SK-N-SH (cell line): Measurements from ENCODE around the gene UBXN10. TPM values are rescaled to one million over a fixed set of nuclear protein-coding genes. Genes with fewer than 3 reads are reported as not detected.
"Not testable (repeated sequence)": the region's sequence is repeated elsewhere in the genome, so short reads cannot be mapped to it uniquely, and the experiment has no call there.

Experiments
- CTCF ChIA-PET: fragments of 300-600, 350-600 bp; formaldehyde crosslinking; extraction: SDS; loops from one replicate; lab custom pipeline; 2021; lab: Yijun Ruan, JAX
- POLR2A ChIA-PET: fragments of 350-600 bp; sonication (Branson Sonifier 250); formaldehyde crosslinking; extraction: SDS; loops from one replicate; lab custom pipeline; 2020; ENCODE audit warnings: antibody characterized with exemption, inconsistent platforms; lab: Yijun Ruan, JAX
- DNase-seq: peaks from one replicate; pipeline ENCODE4 v3.0.0; 2012
- H2AFZ ChIP-seq: fragments of 200-600 bp; sonication (generic); 2 replicates; pipeline ENCODE4 v1.8.1; 2016; ENCODE audit warnings: antibody characterized with exemption, mild to moderate bottlenecking, low read depth
- H3F3A ChIP-seq: fragments of 200-600 bp; sonication (generic); replicated peaks from 2 replicates; pipeline ENCODE3; 2016; ENCODE audit warnings: antibody characterized with exemption, mild to moderate bottlenecking; ENCODE audit not compliant: insufficient read depth
- H3K27ac ChIP-seq, 2 experiments: fragments of 200-500 bp in 1 of 2; fragments of 200-600 bp in 1 of 2; sonication (Bioruptor generic) in 1 of 2; sonication (generic), shearing (Covaris generic) in 1 of 2; 2 replicates each; pipeline versions ENCODE4 v1.5.1 to v1.6.1; 2014 to 2016; ENCODE audit warnings: low read depth in 2 of 2, inconsistent platforms in 1 of 2, low read length in 1 of 2, mild to moderate bottlenecking in 1 of 2, mixed read lengths in 1 of 2
- H3K27me3 ChIP-seq: fragments of 200-600 bp; sonication (generic), shearing (Covaris generic); 2 replicates; pipeline ENCODE4 v1.6.1; 2016; ENCODE audit warnings: mixed run types; ENCODE audit not compliant: insufficient read depth
- H3K36me3 ChIP-seq, 2 experiments: fragments of 200-500 bp in 1 of 2; fragments of 200-600 bp in 1 of 2; sonication (Bioruptor generic) in 1 of 2; sonication (generic) in 1 of 2; replicated peaks in 1 of 2; 2 replicates each; pipeline versions ENCODE3 to v1.5.1; 2014 to 2016; ENCODE audit warnings: low read length in 1 of 2, mild to moderate bottlenecking in 1 of 2; ENCODE audit not compliant: insufficient read depth in 2 of 2, control insufficient read depth in 1 of 2
- H3K4me1 ChIP-seq, 2 experiments: fragments of 200-500 bp in 1 of 2; fragments of 200-600 bp in 1 of 2; sonication (Bioruptor generic) in 1 of 2; sonication (generic), shearing (Covaris generic) in 1 of 2; 2 replicates each; pipeline versions ENCODE4 v1.5.1 to v1.6.1; 2014 to 2016; ENCODE audit warnings: low read depth in 1 of 2, low read length in 1 of 2, mixed run types in 1 of 2; ENCODE audit not compliant: insufficient read depth in 2 of 2, control insufficient read depth in 1 of 2
- H3K4me2 ChIP-seq: fragments of 200-600 bp; sonication (generic), shearing (Covaris generic); 2 replicates; pipeline ENCODE4 v1.6.1; 2017; ENCODE audit warnings: mixed run types
- H3K4me3 ChIP-seq, 2 experiments: fragments of 200-500 bp in 1 of 2; fragments of 200-600 bp in 1 of 2; sonication (Bioruptor generic) in 1 of 2; sonication (generic), shearing (Covaris generic) in 1 of 2; 2 replicates each; pipeline versions ENCODE4 v1.5.1 to v1.8.1; 2014 to 2016; ENCODE audit warnings: low read depth in 2 of 2, inconsistent platforms in 1 of 2, low read length in 1 of 2, mild to moderate bottlenecking in 1 of 2, mixed read lengths in 1 of 2, moderate library complexity in 1 of 2
- H3K79me2 ChIP-seq: fragments of 200-600 bp; sonication (generic); 2 replicates; pipeline ENCODE4 v1.8.1; 2017; ENCODE audit warnings: mild to moderate bottlenecking; ENCODE audit not compliant: insufficient read depth
- H3K9ac ChIP-seq: fragments of 200-600 bp; sonication (generic); 2 replicates; pipeline ENCODE4 v1.6.1; 2017; ENCODE audit warnings: mixed run types
- H3K9me2 ChIP-seq: fragments of 200-600 bp; sonication (generic); 2 replicates; pipeline ENCODE4 v1.6.1; 2017; ENCODE audit warnings: mixed run types
- H3K9me3 ChIP-seq: fragments of 200-600 bp; sonication (generic); 2 replicates; pipeline ENCODE4 v1.6.1; 2017; ENCODE audit warnings: mixed run types, mild to moderate bottlenecking, moderate library complexity
- H4K20me1 ChIP-seq: fragments of 200-600 bp; sonication (generic); 2 replicates; pipeline ENCODE4 v1.6.1; 2017; ENCODE audit warnings: mild to moderate bottlenecking, mixed run types; ENCODE audit not compliant: insufficient read depth
- EP300 ChIP-seq, 2 experiments: IDR thresholded peaks; 2 replicates each; pipeline versions ENCODE4 v1.4.0 to v1.6.1; 2012; ENCODE audit warnings: borderline replicate concordance in 1 of 2, low read depth in 1 of 2, low read length in 1 of 2
- JUND ChIP-seq: IDR thresholded peaks from 2 replicates; pipeline ENCODE4 v1.4.0; 2012
- MEF2A ChIP-seq: IDR thresholded peaks from 2 replicates; pipeline ENCODE4 v1.4.0; 2012; ENCODE audit warnings: low read depth, borderline replicate concordance
- NFIC ChIP-seq: IDR thresholded peaks from 2 replicates; pipeline ENCODE4 v1.4.0; 2012; ENCODE audit warnings: borderline replicate concordance
- RAD21 ChIP-seq: IDR thresholded peaks from 2 replicates; pipeline ENCODE4 v1.6.1; 2012; ENCODE audit warnings: mild to moderate bottlenecking, low read length
- RXRA ChIP-seq: IDR thresholded peaks from 2 replicates; pipeline ENCODE4 v1.4.0; 2012; ENCODE audit warnings: low read depth, mild to moderate bottlenecking, borderline replicate concordance
- SMC3 ChIP-seq: IDR thresholded peaks from 2 replicates; pipeline ENCODE4 v1.6.1; 2012; ENCODE audit warnings: low read depth, low read length, improper control_type of control experiment
- TCF12 ChIP-seq: IDR thresholded peaks from 2 replicates; pipeline ENCODE4 v1.4.0; 2012
- TEAD4 ChIP-seq: IDR thresholded peaks from 2 replicates; pipeline ENCODE4 v1.4.0; 2012; ENCODE audit warnings: mild to moderate bottlenecking, borderline replicate concordance; ENCODE audit not compliant: insufficient read depth
- WGBS: methylation state at CpG from one replicate; pipeline ENCODE4 v1.1.6; 2017; ENCODE audit warnings: low lambda C conversion rate; 5-methylcytosine and 5-hydroxymethylcytosine counted together
- polyA plus RNA-seq, 3 experiments: library from polyadenylated mRNA; depleted of rRNA; stranded (reverse); fragments of >200 nt; gene quantifications; 2 replicates each; pipeline ENCODE4 v1.2.3, GENCODE V29; 2012
- TF ChIP-seq, protein P1 (sequence below): IDR thresholded peaks from 2 replicates; pipeline ENCODE4 v1.4.0; 2012; ENCODE audit warnings: low read depth, borderline replicate concordance
- TF ChIP-seq, protein P2 (sequence below): fragments of 150-350 bp; IDR thresholded peaks from 2 replicates; pipeline ENCODE4 v1.6.1; 2017; ENCODE audit warnings: antibody characterized with exemption, low read length, low read depth, borderline replicate concordance

UBXN10 gene
- polyA plus RNA-seq, 1 of the 3 experiments (the other 2 are of a cell fraction) = not detected

- ChIA-PET POLR2A (no interaction called here), CTCF (interaction anchor here (0.7 to 16.2 kb wide), 12 partner anchors 12 to 273 kb away, joined by 3 to 286 read pairs (median 4); partner anchors contain the start of gene CAMK2N1)
- H3K9me2 ChIP-seq = no peaks in the 10 kb centered on the region
- WGBS = 0% methylated on average over 1 of the region's 1 CpG
- peaks cover 0 to 11% of the 10 kb centered on the region in 2 experiments; a peak in 1 of 4 replicates for H3K4me1 ChIP-seq
- H4K20me1 ChIP-seq = no peaks in the 10 kb centered on the region
- no peak overlapping the region for H2AFZ ChIP-seq
- peaks cover 27% of the 10 kb centered on the region for H3K27me3 ChIP-seq
- no peak overlapping the region for H3K9ac ChIP-seq
- H3K79me2 ChIP-seq = no peaks in the 10 kb centered on the region
- no peak overlapping the region for H3K27ac ChIP-seq
- H3K9me3 ChIP-seq = no peaks in the 10 kb centered on the region
- no peak overlapping the region for H3K4me3 ChIP-seq
- DNase-seq = peak; percentile 39
- H3K4me2 ChIP-seq = no peak overlapping the region
- TF ChIP-seq TCF12 (no peak), RXRA (no peak), RAD21 (peak; percentile 62), NFIC (no peak), JUND (no peak), MEF2A (no peak), EP300 (IDR thresholded peaks at IDR 0.05; ENCODE audit: borderline replicate concordance in 1 of 2, low read depth in 1 of 2, low read length in 1 of 2) (no peak), TEAD4 (no peak), SMC3 (peak; percentile 24; the same call in 1 of the 2 replicates)
- TF ChIP-seq, protein P1, sequence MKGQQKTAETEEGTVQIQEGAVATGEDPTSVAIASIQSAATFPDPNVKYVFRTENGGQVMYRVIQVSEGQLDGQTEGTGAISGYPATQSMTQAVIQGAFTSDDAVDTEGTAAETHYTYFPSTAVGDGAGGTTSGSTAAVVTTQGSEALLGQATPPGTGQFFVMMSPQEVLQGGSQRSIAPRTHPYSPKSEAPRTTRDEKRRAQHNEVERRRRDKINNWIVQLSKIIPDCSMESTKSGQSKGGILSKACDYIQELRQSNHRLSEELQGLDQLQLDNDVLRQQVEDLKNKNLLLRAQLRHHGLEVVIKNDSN = no peak
- TF ChIP-seq, protein P2, sequence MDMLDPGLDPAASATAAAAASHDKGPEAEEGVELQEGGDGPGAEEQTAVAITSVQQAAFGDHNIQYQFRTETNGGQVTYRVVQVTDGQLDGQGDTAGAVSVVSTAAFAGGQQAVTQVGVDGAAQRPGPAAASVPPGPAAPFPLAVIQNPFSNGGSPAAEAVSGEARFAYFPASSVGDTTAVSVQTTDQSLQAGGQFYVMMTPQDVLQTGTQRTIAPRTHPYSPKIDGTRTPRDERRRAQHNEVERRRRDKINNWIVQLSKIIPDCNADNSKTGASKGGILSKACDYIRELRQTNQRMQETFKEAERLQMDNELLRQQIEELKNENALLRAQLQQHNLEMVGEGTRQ = no peak
- H3F3A ChIP-seq = no peaks in the 10 kb centered on the region
- H3K36me3 ChIP-seq = no peaks in the 10 kb centered on the region
These were observed 30.7 kb downstream of the UBXN10 start for GRCh38 chr1:20216574-20216973.

DNA sequence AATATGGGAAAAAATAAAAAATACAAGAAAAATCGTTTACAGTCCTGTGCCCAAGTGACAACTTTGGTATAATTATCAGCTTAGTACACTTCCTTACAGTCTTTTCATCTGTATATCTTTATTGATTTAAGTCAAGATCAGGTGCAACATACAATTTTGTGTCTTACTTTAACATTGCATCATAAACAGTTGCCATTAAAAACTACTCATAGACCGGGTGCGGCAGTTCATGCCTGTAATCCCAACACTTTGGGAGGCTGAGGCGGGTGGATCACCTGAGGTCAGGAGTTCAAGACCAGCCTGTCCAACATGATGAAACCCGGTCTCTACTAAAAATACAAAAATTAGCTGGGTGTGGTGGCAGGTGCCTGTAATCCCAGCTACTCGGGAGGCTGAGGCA is 33.2 kb downstream of the UBXN10 start:
- H4K20me1 ChIP-seq, H3K9me2 ChIP-seq, H3K9ac ChIP-seq, H3K79me2 ChIP-seq, H3K27ac ChIP-seq, H3K4me2 ChIP-seq, H3F3A ChIP-seq, DNase-seq, H3K36me3 ChIP-seq, H2AFZ ChIP-seq, H3K4me1 ChIP-seq, H3K4me3 ChIP-seq, H3K9me3 ChIP-seq: not testable (repeated sequence)
- H3K27me3 ChIP-seq = peaks cover 23% of the 10 kb centered on the region
- WGBS = 58% methylated on average over 6 of the region's 6 CpGs
- ChIA-PET POLR2A (interaction anchor here (0.6 kb wide), 1 partner anchor 13 kb away, joined by 3 read pairs; no protein-coding TSS in a partner anchor), CTCF (interaction anchor here (2.3 to 16.2 kb wide), 5 partner anchors 14 to 270 kb away, joined by 7 to 286 read pairs (median 17); partner anchors contain the start of gene CAMK2N1)
